MG63 (cell line): Measurements from ENCODE around the gene PARVB. TPM values are rescaled to one million over a fixed set of nuclear protein-coding genes. Genes with fewer than 3 reads are reported as not detected.

Source experiments
- DNase-seq: peaks from one replicate; pipeline ENCODE4 v3.0.0-alpha.2; 2020
- H3K27me3 ChIP-seq: fragments of 250-450 bp; sonication (Bioruptor Pico); 2 replicates; pipeline ENCODE4 v1.5.1; 2020; ENCODE audit warnings: mild to moderate bottlenecking, moderate library complexity
- H3K36me3 ChIP-seq: fragments of 250-450 bp; sonication (Bioruptor Pico); 2 replicates; pipeline ENCODE4 v1.5.1; 2020; ENCODE audit warnings: mild to moderate bottlenecking, moderate library complexity
- H3K4me3 ChIP-seq: fragments of 250-450 bp; sonication (Bioruptor Pico); 2 replicates; pipeline ENCODE4 v1.5.1; 2020; ENCODE audit warnings: mild to moderate bottlenecking, moderate library complexity
- H3K9me3 ChIP-seq: fragments of 250-450 bp; sonication (Bioruptor Pico); 2 replicates; pipeline ENCODE4 v1.5.1; 2020; ENCODE audit warnings: mild to moderate bottlenecking, moderate library complexity
- total RNA-seq: library from RNA; depleted of rRNA; stranded (reverse); fragments of >200 nt; shearing (Covaris generic); gene quantifications from 2 replicates; pipeline ENCODE4 v1.2.3, GENCODE V29; 2014; ENCODE audit warnings: low replicate concordance

The PARVB gene
- total RNA-seq, 1 experiment from 2014 or later: 88.1 TPM

DNA sequence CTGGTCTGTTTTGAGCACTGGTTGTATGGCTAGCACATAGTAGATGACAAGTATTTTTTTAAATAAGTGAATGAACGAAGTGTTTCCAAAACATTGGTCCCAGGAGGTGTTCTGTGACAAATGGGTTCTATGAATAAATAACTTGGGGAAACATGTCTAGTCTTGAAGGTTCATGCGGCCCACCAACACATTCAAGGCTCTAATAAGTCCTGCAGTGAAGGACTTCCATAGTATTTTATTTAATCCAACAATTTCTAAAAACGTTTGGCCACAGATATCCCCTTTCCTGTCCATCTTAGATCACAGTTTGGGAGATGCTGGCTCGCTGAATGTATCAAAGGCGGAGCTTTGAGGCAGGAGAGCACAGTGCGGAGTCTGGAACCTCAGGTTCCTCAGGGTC, 179.1 kb downstream of the PARVB start:
- 0 out of 2 replicates have a peak, but pooled peaks cover 2% of the 10 kb centered on the region for H3K9me3 ChIP-seq
- H3K36me3 ChIP-seq: no peaks in the 10 kb centered on the region
- no peaks in the 10 kb centered on the region for H3K27me3 ChIP-seq
- no peak overlapping the region for H3K4me3 ChIP-seq
- DNase-seq: no peak

DNA sequence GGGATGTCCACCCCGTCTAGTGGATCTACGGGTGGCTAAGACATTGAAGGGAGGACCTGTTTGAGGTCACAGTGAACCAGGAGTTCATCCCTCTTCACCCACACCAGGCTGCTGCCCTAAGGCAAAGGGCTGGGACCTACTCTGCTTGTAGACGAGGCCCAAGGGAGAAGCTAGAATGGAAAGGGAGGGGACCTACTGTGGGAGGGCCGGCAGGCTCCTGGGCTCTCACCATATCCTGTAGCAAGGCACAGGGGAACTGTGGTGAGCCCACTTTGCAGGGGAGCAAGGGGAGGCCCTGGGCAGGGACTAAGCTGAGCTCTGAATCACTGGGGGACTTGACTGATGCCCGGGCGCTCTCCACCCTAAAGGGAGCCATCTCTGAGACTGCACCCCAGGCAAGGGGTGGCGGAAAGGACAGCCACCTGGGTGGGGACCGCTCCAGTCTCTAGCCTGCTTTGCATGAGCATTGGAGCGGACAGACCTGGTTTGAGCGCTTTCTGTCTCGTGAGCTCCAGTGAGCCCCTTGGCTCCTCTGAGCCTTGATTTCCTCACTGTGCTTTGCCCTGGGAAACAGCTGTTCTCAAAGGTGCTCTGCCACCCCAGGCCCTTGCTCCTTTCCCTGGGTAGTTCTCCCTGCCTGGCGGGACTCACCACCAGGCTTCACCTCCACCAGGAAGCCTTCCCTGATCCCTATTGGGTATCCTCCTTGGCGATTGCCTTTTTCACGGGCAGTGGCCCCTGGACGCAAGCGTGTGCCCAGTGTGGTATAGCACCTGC, 180.8 kb downstream of the PARVB start:
- Histone ChIP-seq H3K9me3 (peaks cover 10% of the 10 kb centered on the region; the same call in 1 of the 2 replicates), H3K36me3 (no peaks in the 10 kb centered on the region), H3K27me3 (no peaks in the 10 kb centered on the region), H3K4me3 (no peak overlapping the region)
- DNase-seq: no peak

DNA sequence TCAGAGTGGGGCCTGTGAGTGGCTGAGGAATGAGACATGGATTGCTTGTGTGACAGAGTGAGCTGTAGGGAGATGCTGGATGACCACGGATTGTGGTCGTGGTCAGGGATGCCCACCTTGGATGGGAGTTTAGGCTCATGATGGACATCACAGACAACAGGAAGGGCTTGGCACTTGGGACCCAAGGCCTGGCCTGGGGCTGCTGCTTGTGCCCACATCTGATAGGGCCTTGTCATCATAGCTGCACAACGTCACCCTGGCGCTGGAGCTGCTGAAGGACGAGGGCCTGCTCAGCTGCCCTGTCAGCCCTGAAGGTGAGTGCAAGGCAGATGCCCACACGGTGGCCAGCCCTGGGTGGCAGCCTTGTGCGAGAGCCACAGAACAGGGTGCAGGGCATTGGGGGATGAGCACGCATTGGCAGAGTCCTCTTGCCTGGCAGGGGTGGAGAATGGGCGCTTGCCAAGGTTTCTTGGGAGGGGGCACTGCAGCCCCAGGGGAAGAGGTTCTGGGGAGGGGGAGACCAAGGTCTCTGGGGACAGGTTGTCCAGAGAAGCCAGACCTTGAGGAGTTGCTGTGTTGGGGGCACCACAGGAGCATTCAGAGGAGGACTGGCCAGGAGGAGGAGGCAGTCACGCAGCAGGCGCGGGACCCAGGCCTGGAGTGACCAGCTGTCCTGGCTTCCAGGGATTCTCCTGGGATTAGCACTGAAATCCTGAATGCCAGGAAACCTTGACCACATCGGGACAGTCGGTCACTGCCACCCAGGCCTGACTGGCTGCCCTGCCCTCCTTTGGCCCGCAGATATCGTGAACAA, 181.6 kb downstream of the PARVB start:
- Histone ChIP-seq H3K36me3 (no peaks in the 10 kb centered on the region), H3K9me3 (peaks cover 12% of the 10 kb centered on the region; the same call in 1 of the 2 replicates), H3K27me3 (no peaks in the 10 kb centered on the region), H3K4me3 (no peak overlapping the region)
- DNase-seq: no peak

DNA sequence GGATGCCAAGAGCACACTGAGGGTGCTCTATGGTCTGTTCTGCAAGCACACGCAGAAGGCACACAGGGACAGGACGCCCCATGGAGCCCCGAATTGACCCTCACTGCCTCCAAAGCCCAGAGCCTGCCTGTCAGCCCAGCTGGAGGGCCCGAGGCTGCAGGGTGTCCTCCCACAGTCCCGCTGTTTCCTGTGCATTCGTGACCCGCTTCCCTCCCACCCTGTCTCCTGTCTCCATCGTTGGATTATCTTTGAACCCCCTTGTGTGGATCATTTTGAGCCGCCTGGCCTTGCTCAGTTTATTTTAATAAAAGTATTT, 182.2 kb downstream of the PARVB start:
- no peak for DNase-seq

DNA sequence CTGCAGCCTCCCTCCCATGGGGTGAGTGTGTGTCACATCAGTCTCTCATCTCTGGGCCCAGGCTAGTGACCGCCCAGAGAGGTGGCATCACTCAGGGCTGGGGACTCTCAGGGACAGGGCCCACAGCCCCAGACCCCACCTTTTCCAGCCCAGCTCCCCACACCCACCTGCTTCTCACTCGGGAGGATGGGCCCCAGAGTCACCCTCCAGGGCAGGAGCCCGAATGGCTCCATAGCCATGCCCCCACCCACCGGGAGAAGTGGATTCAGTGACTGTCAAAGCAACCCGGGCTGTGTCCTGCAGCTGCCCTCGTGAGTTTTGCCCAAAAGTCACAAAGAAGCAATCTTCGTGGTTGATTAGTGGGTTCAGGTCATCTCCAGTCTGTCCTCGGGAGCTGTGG, 182.6 kb downstream of the PARVB start:
- no peak overlapping the region for H3K4me3 ChIP-seq
- no peak for DNase-seq
- no peaks in the 10 kb centered on the region for H3K27me3 ChIP-seq
- peaks cover 12% of the 10 kb centered on the region; the same call in 1 of the 2 replicates for H3K9me3 ChIP-seq
- no peaks in the 10 kb centered on the region for H3K36me3 ChIP-seq

More for the DNA sequence above, 182.2 kb downstream of the PARVB start:
- Histone ChIP-seq H3K4me3 (no peak overlapping the region), H3K36me3 (no peaks in the 10 kb centered on the region), H3K27me3 (no peaks in the 10 kb centered on the region), H3K9me3 (peaks cover 12% of the 10 kb centered on the region; the same call in 1 of the 2 replicates)

DNA sequence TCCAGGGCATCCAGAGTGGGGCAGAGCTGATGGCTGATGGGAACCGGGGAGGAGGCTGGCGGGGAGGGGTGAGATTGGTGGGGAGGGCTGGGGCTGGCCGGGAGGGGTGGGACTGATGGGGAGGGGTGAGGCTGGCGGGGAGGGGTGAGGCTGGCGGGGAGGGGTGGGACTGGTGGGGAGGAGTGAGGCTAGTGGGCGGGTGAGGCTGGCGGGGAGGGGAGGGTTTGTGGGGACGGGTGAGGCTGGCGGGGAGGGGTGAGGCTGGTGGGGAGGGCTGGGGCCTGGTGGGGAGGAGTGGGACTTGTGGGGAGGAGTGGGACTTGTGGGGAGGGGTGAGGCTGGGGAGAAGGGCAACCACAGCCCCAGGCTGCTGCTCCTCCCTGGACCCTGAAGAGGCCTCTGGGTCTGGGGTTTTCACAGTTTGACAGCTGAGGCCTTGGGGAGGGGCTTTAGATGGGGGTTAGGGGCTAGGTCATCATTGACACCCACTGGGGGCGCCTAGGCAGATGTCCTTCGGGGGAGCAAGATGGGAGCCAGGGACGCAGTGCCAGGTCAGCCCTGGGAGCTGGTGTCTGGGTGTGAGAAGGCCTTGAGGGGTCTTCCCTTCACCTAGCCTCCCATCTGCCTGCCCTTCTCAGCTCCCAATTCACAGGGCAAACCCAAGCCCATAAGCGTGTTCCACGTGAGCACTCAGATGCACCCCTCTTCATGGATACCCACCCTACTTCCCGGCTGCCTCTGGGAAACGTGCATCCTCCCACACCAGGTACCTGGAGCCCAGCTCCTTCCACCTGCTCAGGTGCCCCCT, 183.3 kb downstream of the PARVB start:
- Histone ChIP-seq H3K27me3 (no peaks in the 10 kb centered on the region), H3K36me3 (no peaks in the 10 kb centered on the region), H3K9me3 (peaks cover 12% of the 10 kb centered on the region; the same call in 1 of the 2 replicates), H3K4me3 (no peak overlapping the region)
- no peak for DNase-seq

DNA sequence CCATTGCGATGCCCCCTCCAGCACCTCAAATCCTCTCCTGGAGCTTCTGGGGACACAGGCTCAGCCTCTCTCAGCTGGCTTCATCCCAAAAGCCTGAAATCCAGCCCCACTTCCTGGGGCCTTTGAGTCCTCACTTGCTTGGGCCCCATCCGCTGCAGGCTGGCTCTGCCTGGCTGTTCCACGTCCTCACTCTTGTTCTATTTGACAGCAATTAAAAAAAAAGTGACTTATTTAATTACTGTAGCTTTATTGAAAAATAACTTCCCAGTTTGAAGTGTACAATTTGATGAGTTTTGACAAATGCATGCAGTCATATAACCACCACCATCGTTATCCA, 183.8 kb downstream of the PARVB start:
- peaks cover 12% of the 10 kb centered on the region; the same call in 1 of the 2 replicates for H3K9me3 ChIP-seq
- no peaks in the 10 kb centered on the region for H3K36me3 ChIP-seq
- H3K27me3 ChIP-seq: no peaks in the 10 kb centered on the region
- H3K4me3 ChIP-seq: no peak overlapping the region
- no peak for DNase-seq

DNA sequence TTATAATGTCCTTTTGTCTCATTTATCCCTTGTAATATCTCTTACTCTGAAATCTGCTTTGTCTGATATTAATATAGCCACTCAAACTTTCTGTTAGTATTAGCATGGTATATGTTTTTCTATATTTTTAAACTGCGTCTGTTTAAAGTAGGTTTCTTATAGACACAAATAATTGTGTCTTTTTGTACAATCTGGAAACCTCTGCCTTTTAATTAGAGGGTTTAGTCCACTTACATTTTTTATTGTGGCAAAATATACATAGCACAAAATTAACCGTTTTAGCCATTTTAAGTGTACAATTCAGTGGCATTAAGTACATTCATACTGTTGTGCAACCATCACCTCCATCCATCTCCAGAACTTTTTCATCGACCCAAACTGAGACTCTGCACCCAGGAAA, 185.2 kb downstream of the PARVB start:
- H3K9me3 ChIP-seq: peaks cover 10% of the 10 kb centered on the region; the same call in 1 of the 2 replicates
- no peaks in the 10 kb centered on the region for H3K36me3 ChIP-seq
- H3K27me3 ChIP-seq: no peaks in the 10 kb centered on the region
- no peak for DNase-seq
- H3K4me3 ChIP-seq: no peak overlapping the region

DNA sequence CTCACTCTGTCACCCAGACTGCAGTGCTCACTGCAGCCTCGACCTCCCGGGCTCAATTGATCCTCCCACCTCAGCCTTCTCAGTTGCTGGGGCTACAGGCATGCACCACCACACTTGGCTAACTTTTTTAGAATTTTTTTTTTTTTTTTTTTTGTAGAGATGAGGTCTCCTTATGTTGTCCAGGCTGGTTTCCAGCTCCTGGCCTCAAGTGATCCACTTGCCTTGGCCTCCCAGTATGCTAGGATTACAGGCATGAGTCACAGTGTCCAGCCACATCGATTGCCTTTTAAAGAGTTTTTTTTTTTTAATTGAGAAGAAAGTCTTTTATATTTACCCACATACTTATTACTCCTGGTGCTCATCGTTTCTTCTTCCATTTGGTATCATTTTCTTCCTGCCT, 186.6 kb downstream of the PARVB start:
- peak; percentile 91 for DNase-seq

DNA sequence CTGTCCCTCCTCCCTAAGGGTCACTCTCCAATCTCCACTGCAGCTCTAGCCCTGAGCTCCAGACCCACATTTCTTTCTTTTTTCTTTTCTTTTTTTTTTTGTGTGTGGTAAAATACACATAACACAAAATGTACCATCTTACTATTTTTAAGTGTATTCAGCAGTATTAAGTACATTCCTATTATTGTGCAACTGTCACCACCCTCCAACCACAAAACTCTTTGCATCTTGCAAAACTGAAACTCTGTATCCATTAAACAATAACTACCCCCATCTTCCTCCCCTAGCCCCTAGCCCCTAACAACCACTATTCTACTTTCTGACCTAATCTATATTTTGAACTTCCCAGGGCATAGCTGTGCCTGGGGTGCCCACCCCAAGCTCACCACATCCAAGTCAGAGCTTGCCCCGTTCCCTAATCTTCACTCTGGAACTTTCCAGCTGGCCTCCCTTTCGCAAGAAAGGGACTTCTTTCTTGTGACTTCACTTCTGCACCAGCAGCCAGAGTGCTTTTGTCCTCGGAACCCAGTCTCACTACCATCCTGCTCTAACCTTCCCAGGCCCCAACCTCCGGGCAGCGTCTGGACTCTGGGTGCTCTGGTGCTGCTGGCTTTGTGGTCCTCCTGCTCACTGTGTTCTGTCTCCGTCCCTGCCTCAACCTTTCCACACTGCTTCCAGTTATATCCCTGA, 187.3 kb downstream of the PARVB start:
- DNase-seq: no peak
- peaks cover 15% of the 10 kb centered on the region; the same call in 1 of the 2 replicates for H3K9me3 ChIP-seq
- no peaks in the 10 kb centered on the region for H3K36me3 ChIP-seq
- H3K27me3 ChIP-seq: no peaks in the 10 kb centered on the region
- H3K4me3 ChIP-seq: no peak overlapping the region

More for the DNA sequence above, 186.6 kb downstream of the PARVB start:
- Histone ChIP-seq H3K4me3 (no peak overlapping the region), H3K9me3 (peaks cover 15% of the 10 kb centered on the region; the same call in 1 of the 2 replicates), H3K27me3 (no peaks in the 10 kb centered on the region), H3K36me3 (no peaks in the 10 kb centered on the region)

DNA sequence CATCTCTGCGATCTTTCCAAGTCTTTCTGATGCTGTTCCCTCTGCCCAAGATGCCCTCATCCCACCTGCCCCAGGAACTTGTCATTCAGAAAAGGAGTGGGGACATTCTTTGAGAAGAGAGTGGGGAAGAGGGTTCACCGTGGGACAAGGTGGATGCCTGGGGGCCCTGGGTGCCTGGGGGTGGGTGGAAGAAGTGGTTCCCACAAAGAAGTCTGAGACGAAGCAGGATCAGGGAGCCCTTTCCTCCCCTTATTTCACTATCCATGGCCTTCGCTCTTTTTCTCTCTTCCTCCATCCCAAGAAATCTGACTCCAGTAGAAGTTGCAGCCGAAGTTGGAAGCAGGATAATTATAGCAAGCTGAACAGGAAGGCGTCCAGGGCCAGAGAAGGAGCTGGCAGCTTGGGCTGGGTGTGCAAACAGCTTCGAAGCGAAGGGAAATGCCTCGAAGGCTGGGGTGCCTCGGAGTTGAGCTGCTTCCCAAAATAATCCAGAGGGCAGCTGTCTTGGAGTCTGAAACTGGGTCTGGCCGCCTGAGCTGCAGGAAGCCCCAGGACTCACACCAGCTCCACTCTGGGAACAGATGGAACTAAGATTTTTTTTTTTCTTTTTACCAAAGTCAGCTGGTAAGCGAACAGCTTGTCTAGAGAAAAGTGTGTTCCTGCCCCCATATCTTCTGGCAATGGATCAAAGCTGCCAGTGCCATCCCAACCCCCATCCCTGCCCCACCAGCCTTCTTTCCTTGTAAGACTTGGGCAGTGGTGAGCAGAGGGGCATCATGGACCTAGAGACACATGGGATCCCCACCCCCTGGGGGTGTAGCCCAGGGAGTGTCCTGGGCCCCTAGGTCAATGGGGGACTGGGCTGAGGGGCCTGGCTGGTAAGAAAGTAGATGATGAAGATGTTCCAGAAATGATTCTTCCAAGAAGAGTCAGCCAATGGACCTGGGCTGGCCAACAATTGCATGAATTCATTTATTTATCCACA, 188.1 kb downstream of the PARVB start:
- H3K9me3 ChIP-seq: peaks cover 15% of the 10 kb centered on the region; the same call in 1 of the 2 replicates
- no peak overlapping the region for H3K4me3 ChIP-seq
- H3K27me3 ChIP-seq: no peaks in the 10 kb centered on the region
- H3K36me3 ChIP-seq: no peaks in the 10 kb centered on the region
- DNase-seq: peak; percentile 73

DNA sequence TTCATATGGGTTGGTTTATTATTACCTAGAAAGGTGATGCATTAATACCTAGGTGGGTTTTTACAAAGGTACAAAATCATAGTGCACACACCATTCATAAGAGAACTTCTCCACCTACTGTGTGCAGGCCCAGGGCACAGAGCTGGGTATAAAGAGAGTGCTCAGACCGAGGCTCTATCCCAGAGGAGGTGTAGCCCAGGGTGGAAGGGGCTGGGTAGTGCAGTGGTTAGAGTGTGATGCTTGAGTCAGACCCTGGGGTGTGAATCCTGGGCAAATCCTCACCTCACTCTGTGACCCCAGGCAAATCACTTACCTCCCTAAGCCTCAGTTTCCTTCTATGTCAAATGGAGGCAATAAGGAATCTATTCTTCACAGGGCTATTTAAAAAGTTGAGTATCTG, 188.8 kb downstream of the PARVB start:
- Histone ChIP-seq H3K9me3 (peaks cover 15% of the 10 kb centered on the region; the same call in 1 of the 2 replicates), H3K4me3 (no peak overlapping the region), H3K27me3 (no peaks in the 10 kb centered on the region), H3K36me3 (no peaks in the 10 kb centered on the region)
- DNase-seq: no peak

DNA sequence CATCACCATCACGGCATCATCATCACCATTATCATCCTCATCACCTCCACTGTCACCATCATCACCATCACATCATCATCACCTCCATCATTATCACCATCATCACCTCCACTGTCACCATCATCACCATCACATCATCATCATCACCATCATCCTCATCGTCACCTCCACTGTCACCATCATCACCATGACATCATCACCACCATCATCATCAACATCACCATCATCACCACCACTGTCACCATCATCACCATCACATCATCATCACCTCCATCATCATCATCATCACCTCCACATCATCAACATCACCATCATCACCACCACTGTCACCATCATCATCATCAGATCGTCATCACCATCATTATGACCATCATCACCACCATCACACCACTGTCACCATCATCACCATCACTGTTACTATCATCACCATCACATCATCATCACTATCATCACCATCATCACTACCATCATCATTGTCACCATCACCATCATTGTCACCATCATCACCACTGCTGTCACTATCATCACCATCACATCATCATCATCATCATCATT, 189.5 kb downstream of the PARVB start:
- Histone ChIP-seq H3K27me3 (no peaks in the 10 kb centered on the region), H3K4me3 (no peak overlapping the region), H3K9me3 (peaks cover 15% of the 10 kb centered on the region; the same call in 1 of the 2 replicates), H3K36me3 (no peaks in the 10 kb centered on the region)
- no peak for DNase-seq

DNA sequence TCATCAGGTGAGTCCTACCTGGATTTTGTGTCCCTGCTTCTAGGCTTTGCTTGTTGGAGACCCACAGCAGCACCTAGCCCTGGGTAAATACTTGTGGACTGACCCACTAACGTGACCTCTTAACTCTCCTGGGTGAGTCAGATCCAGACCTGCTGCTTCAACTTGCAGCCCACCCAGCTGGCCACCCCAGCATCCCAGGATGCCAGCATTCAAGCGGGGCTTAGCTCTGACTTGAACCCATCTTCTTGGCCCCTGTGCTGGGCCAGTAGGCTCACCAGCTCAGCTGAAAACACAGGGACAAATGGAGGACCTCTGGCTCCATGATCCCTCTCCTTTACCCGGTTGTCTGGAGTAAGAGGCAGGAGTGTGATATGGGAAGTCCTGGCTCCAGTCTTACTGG, 190.1 kb downstream of the PARVB start:
- DNase-seq: no peak
- no peak overlapping the region for H3K4me3 ChIP-seq
- H3K36me3 ChIP-seq: no peaks in the 10 kb centered on the region
- peaks cover 13% of the 10 kb centered on the region; the same call in 1 of the 2 replicates for H3K9me3 ChIP-seq
- no peaks in the 10 kb centered on the region for H3K27me3 ChIP-seq

DNA sequence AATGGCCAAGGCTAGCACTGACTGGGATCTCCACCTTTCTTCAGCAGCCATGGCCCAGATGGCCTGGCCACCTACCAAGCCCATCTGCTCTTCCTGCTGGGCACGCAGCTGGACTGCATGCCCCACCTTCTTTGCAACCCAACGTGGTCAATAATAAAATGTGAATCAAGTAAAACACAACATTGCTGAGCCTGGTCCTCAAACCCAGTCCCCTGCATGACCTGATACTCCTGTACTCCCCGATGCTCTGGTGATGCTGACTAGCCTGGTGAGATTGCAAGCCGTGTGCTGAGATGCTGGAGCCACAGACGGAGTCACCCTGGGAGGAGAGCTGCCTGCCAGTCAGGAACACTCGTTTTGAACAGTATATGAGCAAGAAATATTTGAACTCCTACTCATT, 190.7 kb downstream of the PARVB start:
- Histone ChIP-seq H3K9me3 (peaks cover 8% of the 10 kb centered on the region; the same call in 1 of the 2 replicates), H3K36me3 (no peaks in the 10 kb centered on the region), H3K4me3 (no peak overlapping the region), H3K27me3 (no peaks in the 10 kb centered on the region)
- no peak for DNase-seq
